ENCODE results near the gene EPB41L3.

DNA sequence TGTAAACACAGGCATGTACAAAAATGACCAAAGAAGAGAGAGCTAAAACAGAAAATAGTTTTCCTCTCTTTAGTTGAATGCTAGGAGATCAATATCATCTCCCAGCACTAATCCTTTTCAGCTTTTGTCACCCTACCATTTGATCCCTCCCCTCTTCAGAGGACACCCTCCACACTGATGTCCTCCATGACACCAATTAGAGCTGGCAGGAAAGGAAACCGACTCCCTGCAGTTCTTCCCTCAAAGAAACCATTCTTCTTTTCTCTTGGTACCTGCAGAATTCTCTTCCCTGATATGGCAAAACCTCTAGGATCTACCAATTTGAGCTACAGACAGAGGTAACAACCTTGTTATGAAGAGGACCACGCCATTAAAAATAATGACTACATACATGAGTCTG lies 5.3 kb downstream of the EPB41L3 start:
- TF ChIP-seq, protein P1, sequence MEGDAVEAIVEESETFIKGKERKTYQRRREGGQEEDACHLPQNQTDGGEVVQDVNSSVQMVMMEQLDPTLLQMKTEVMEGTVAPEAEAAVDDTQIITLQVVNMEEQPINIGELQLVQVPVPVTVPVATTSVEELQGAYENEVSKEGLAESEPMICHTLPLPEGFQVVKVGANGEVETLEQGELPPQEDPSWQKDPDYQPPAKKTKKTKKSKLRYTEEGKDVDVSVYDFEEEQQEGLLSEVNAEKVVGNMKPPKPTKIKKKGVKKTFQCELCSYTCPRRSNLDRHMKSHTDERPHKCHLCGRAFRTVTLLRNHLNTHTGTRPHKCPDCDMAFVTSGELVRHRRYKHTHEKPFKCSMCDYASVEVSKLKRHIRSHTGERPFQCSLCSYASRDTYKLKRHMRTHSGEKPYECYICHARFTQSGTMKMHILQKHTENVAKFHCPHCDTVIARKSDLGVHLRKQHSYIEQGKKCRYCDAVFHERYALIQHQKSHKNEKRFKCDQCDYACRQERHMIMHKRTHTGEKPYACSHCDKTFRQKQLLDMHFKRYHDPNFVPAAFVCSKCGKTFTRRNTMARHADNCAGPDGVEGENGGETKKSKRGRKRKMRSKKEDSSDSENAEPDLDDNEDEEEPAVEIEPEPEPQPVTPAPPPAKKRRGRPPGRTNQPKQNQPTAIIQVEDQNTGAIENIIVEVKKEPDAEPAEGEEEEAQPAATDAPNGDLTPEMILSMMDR (IDR thresholded peaks at IDR 0.05; ENCODE audit: poor library complexity): no peak
- TF ChIP-seq EZH2 (IDR thresholded peaks at IDR 0.05; ENCODE audit: borderline replicate concordance) (no peak), EZH2phosphoT487 (IDR thresholded peaks at IDR 0.05; ENCODE audit: low read depth, severe bottlenecking, unreplicated experiment) (no peak)
